HG02588 (cell line): ENCODE data around the gene MMP24.
"Not testable (repeated sequence)": the region's sequence is repeated elsewhere in the genome, so short reads cannot be mapped to it uniquely, and the experiment has no call there.

Experiments used
- ATAC-seq: cut with Tn5 transposase; IDR thresholded peaks from one replicate; pipeline ENCODE4 v1.9.1; 2021; ENCODE audit warnings: mild to moderate bottlenecking, moderate library complexity; ENCODE audit not compliant: unreplicated experiment

MMP24 gene

GRCh38 chr20:35254448-35254999 is 28.0 kb downstream of the MMP24 start:
- ATAC-seq: no peak

- ATAC-seq: no peak
These were observed 30.9 kb downstream of the MMP24 start for GRCh38 chr20:35257175-35257909.

GRCh38 chr20:35260426-35260825 is 33.9 kb downstream of the MMP24 start:
- no peak for ATAC-seq

GRCh38 chr20:35262321-35262720 is 35.8 kb downstream of the MMP24 start:
- not testable (repeated sequence) for ATAC-seq

- ATAC-seq: not testable (repeated sequence)
These were observed 36.4 kb downstream of the MMP24 start for GRCh38 chr20:35262731-35263531.

- no peak for ATAC-seq
These were observed 37.2 kb downstream of the MMP24 start for GRCh38 chr20:35263532-35264341.

- no peak for ATAC-seq
These were observed 38.3 kb downstream of the MMP24 start for GRCh38 chr20:35264755-35265154.

GRCh38 chr20:35267092-35267491 is 40.6 kb downstream of the MMP24 start:
- ATAC-seq: no peak

GRCh38 chr20:35269055-35269781 is 42.7 kb downstream of the MMP24 start:
- no peak for ATAC-seq

GRCh38 chr20:35270021-35270902 is 43.8 kb downstream of the MMP24 start:
- ATAC-seq: no peak

GRCh38 chr20:35271073-35271882 is 44.8 kb downstream of the MMP24 start:
- ATAC-seq: no peak

- ATAC-seq: no peak
These were observed 45.4 kb downstream of the MMP24 start for GRCh38 chr20:35271904-35272303.

- no peak for ATAC-seq
These were observed 47.1 kb downstream of the MMP24 start for GRCh38 chr20:35273449-35274171.

- ATAC-seq: no peak
These were observed 47.9 kb downstream of the MMP24 start for GRCh38 chr20:35274172-35275092.

- no peak for ATAC-seq
These were observed 49.3 kb downstream of the MMP24 start for GRCh38 chr20:35275741-35276251.

- ATAC-seq: no peak
These were observed 49.9 kb downstream of the MMP24 start for GRCh38 chr20:35276408-35276807.

GRCh38 chr20:35277127-35277526 is 50.6 kb downstream of the MMP24 start:
- peak; percentile 10 for ATAC-seq
